Glutamatergic neuron (in vitro differentiated cells): ENCODE data around the gene TMPRSS12. TPM values are rescaled to one million over a fixed set of nuclear protein-coding genes. Genes with fewer than 3 reads are reported as not detected.
"Not testable (repeated sequence)": the region's sequence is repeated elsewhere in the genome, so short reads cannot be mapped to it uniquely, and the experiment has no call there.

Experiments
- DNase-seq: peaks from one replicate; pipeline ENCODE4 v3.0.0; 2022
- H3K27ac Mint-ChIP-seq: one replicate; pipeline ENCODE4 v1.8.0; 2020; ENCODE audit warnings: mild to moderate bottlenecking, mixed read lengths, inconsistent platforms; ENCODE audit not compliant: unreplicated experiment
- H3K27me3 Mint-ChIP-seq: one replicate; pipeline ENCODE4 v1.8.0; 2020; ENCODE audit warnings: mild to moderate bottlenecking, moderate library complexity, mixed read lengths, inconsistent platforms; ENCODE audit not compliant: unreplicated experiment
- H3K36me3 Mint-ChIP-seq: one replicate; pipeline ENCODE4 v1.8.0; 2020; ENCODE audit warnings: mild to moderate bottlenecking, mixed read lengths, inconsistent platforms; ENCODE audit not compliant: unreplicated experiment
- H3K4me1 Mint-ChIP-seq: one replicate; pipeline ENCODE4 v1.8.0; 2020; ENCODE audit warnings: mild to moderate bottlenecking, low read depth, mixed read lengths, inconsistent platforms; ENCODE audit not compliant: unreplicated experiment
- H3K4me3 Mint-ChIP-seq: one replicate; pipeline ENCODE4 v1.8.0; 2020; ENCODE audit warnings: mild to moderate bottlenecking, mixed read lengths, inconsistent platforms; ENCODE audit not compliant: unreplicated experiment
- H3K9me3 Mint-ChIP-seq: one replicate; pipeline ENCODE4 v1.8.0; 2020; ENCODE audit warnings: mild to moderate bottlenecking, moderate library complexity, mixed read lengths, inconsistent platforms; ENCODE audit not compliant: unreplicated experiment
- CTCF ChIP-seq: fragments of 200-600 bp; sonication (generic); IDR thresholded peaks from one replicate; pipeline ENCODE4 v1.5.0; 2021; ENCODE audit not compliant: partially characterized antibody, unreplicated experiment
- total RNA-seq: library from RNA; stranded (reverse); fragmentation: NEBNext Ultra II Directional; extraction: Animal tissue kit (Norgen Biotek cat#: 25700); gene quantifications from one replicate; pipeline ENCODE4 v1.2.1, GENCODE V29; 2021; ENCODE audit not compliant: unreplicated experiment

Gene TMPRSS12
- total RNA-seq, 1 donor from 2014 or later = not detected

- DNase-seq = no peak
- TF ChIP-seq CTCF = no peak
- Mint-ChIP-seq H3K9me3 (no peaks in the 10 kb centered on the region), H3K36me3 (no peaks in the 10 kb centered on the region), H3K27ac (no peak overlapping the region), H3K27me3 (peaks cover 2% of the 10 kb centered on the region), H3K4me3 (no peak overlapping the region), H3K4me1 (peaks cover 15% of the 10 kb centered on the region)
Measured at GRCh38 chr12:50926415-50926814, 83.7 kb downstream of the TMPRSS12 start.

GRCh38 chr12:50926932-50927331 lies 84.2 kb downstream of the TMPRSS12 start:
- H3K27ac Mint-ChIP-seq, H3K9me3 Mint-ChIP-seq, H3K36me3 Mint-ChIP-seq, H3K4me3 Mint-ChIP-seq, H3K27me3 Mint-ChIP-seq, DNase-seq: not testable (repeated sequence)
- peaks cover 15% of the 10 kb centered on the region for H3K4me1 Mint-ChIP-seq

GRCh38 chr12:50927356-50927755 lies 84.6 kb downstream of the TMPRSS12 start:
- Mint-ChIP-seq H3K4me3 (no peak overlapping the region), H3K36me3 (no peaks in the 10 kb centered on the region), H3K27ac (no peak overlapping the region), H3K4me1 (peaks cover 15% of the 10 kb centered on the region), H3K27me3 (peaks cover 2% of the 10 kb centered on the region), H3K9me3 (no peaks in the 10 kb centered on the region)
- no peak for DNase-seq
- TF ChIP-seq CTCF = no peak

GRCh38 chr12:50927766-50928224 lies 85.1 kb downstream of the TMPRSS12 start:
- no peak for TF ChIP-seq CTCF
- peaks cover 15% of the 10 kb centered on the region for H3K4me1 Mint-ChIP-seq
- H3K36me3 Mint-ChIP-seq = no peaks in the 10 kb centered on the region
- no peak for DNase-seq
- H3K27me3 Mint-ChIP-seq = peaks cover 2% of the 10 kb centered on the region
- H3K4me3 Mint-ChIP-seq = no peak overlapping the region
- no peaks in the 10 kb centered on the region for H3K9me3 Mint-ChIP-seq
- H3K27ac Mint-ChIP-seq = no peak overlapping the region

GRCh38 chr12:50928392-50928791 lies 85.7 kb downstream of the TMPRSS12 start:
- H3K9me3 Mint-ChIP-seq = no peaks in the 10 kb centered on the region
- DNase-seq = no peak
- H3K27ac Mint-ChIP-seq = no peak overlapping the region
- H3K36me3 Mint-ChIP-seq = no peaks in the 10 kb centered on the region
- H3K27me3 Mint-ChIP-seq = peaks cover 2% of the 10 kb centered on the region
- no peak for TF ChIP-seq CTCF
- H3K4me1 Mint-ChIP-seq = peaks cover 15% of the 10 kb centered on the region
- no peak overlapping the region for H3K4me3 Mint-ChIP-seq
